Left kidney (tissue), 2 donors: ENCODE results near the gene VASH1. TPM values are rescaled to one million over a fixed set of nuclear protein-coding genes. Genes with fewer than 3 reads are reported as not detected.

Experiments
- DNase-seq: peaks from one replicate; pipeline ENCODE4 v3.0.0-alpha.2; 2013
- polyA plus RNA-seq: library from polyadenylated mRNA; unstranded; fragments of 120-200 nt; gene quantifications from one replicate; pipeline ENCODE4 v1.2.1, GENCODE V29; 2013; ENCODE audit not compliant: insufficient read length

VASH1 gene
- polyA plus RNA-seq, 1 donor, result 36.7 TPM

- DNase-seq, result no peak
Measured at GRCh38 chr14:76828339-76829012, 67.2 kb downstream of the VASH1 start.

GRCh38 chr14:76829013-76829365 lies 67.7 kb downstream of the VASH1 start:
- DNase-seq, result no peak

- no peak for DNase-seq
Measured at GRCh38 chr14:76829650-76830421, 68.6 kb downstream of the VASH1 start.

GRCh38 chr14:76830556-76830955 lies 69.3 kb downstream of the VASH1 start:
- no peak for DNase-seq

- no peak for DNase-seq
Measured at GRCh38 chr14:76832503-76832988, 71.3 kb downstream of the VASH1 start.

Other genes starting within 250 kb of the VASH1 start
- gene ANGEL1, start 51.4 kb downstream of the VASH1 start, polyA plus RNA-seq, result 36.1 TPM
- gene LRRC74A, start 64.9 kb downstream of the VASH1 start, polyA plus RNA-seq, result not detected